ENCODE data around the gene OR1S2.
"Not testable (repeated sequence)": the region's sequence is repeated elsewhere in the genome, so short reads cannot be mapped to it uniquely, and the experiment has no call there.

OR1S2 gene, protein sequence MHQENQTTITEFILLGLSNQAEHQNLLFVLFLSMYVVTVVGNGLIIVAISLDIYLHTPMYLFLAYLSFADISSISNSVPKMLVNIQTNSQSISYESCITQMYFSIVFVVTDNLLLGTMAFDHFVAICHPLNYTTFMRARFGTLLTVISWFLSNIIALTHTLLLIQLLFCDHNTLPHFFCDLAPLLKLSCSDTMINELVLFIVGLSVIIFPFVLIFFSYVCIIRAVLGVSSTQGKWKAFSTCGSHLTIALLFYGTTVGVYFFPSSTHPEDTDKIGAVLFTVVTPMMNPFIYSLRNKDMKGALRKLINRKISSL

DNA sequence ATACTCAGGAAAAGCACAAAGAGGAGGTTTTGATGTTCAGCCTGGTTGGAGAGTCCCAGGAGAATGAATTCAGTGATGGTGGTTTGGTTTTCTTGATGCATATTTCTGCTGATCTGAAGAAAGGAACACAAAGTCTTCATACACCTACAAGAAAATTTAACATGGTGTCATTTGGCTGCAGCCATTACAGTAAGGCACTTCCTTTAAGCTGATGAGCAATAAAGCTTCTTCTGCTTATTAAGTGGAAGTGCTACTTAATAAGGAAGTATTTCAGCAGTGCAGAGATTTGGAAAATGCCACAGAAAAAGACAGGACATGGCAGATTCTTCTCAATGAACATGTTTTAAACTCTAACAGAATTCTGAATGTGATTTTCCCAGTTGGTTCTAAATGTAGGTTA lies at the start of gene OR1S2:
TSS of gene OR1S2 (minus strand) at position 101 of the 400 bp plus-strand sequence. CDS start at position 101, 0 bp downstream.
- no peak within 1 kb of the TSS for H3K4me3 ChIP-seq (ENCODE audit: low read depth, low read length)
- no peak for TF ChIP-seq MYC (IDR thresholded peaks at IDR 0.05; ENCODE audit: low read depth, low read length)
- TF ChIP-seq, protein P1, sequence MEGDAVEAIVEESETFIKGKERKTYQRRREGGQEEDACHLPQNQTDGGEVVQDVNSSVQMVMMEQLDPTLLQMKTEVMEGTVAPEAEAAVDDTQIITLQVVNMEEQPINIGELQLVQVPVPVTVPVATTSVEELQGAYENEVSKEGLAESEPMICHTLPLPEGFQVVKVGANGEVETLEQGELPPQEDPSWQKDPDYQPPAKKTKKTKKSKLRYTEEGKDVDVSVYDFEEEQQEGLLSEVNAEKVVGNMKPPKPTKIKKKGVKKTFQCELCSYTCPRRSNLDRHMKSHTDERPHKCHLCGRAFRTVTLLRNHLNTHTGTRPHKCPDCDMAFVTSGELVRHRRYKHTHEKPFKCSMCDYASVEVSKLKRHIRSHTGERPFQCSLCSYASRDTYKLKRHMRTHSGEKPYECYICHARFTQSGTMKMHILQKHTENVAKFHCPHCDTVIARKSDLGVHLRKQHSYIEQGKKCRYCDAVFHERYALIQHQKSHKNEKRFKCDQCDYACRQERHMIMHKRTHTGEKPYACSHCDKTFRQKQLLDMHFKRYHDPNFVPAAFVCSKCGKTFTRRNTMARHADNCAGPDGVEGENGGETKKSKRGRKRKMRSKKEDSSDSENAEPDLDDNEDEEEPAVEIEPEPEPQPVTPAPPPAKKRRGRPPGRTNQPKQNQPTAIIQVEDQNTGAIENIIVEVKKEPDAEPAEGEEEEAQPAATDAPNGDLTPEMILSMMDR (IDR thresholded peaks at IDR 0.05; ENCODE audit: low read depth, low read length), result no peak
- no peak for TF ChIP-seq POLR2A (IDR thresholded peaks at IDR 0.05; ENCODE audit: extremely low read depth, insufficient read length)
- TF ChIP-seq, protein P2, sequence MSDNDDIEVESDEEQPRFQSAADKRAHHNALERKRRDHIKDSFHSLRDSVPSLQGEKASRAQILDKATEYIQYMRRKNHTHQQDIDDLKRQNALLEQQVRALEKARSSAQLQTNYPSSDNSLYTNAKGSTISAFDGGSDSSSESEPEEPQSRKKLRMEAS (IDR thresholded peaks at IDR 0.05; ENCODE audit: low read depth, low read length), result no peak
- DNase-seq (ENCODE audit: low read depth), result no peak

DNA sequence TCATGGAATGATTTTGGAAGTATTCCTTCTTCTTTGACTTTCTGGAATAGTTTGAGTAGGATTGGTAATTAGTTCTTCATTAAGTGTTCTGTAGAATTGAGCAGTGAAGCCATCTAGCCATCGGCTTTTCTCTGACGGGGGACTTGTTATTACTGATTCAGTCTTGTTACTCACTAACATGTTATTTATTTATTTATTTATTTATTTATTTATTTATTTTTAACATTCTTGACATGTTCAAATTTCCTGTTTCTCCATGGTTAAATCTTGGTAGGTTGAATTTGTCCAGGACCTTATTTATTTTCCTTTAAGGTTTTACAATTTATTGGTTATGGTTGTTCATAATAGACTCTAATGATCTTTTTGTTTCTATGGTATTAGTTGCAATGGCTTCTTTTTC lies 40.0 kb upstream of the OR1S2 start:
- no peak overlapping the region for H3K4me3 ChIP-seq (ENCODE audit: low read depth, low read length)
- DNase-seq (ENCODE audit: low read depth), result no peak
- TF ChIP-seq, protein P1 (IDR thresholded peaks at IDR 0.05; ENCODE audit: low read depth, low read length), result no peak
- TF ChIP-seq POLR2A (IDR thresholded peaks at IDR 0.05; ENCODE audit: extremely low read depth, insufficient read length) (no peak), MYC (IDR thresholded peaks at IDR 0.05; ENCODE audit: low read depth, low read length) (no peak)
- TF ChIP-seq, protein P2 (IDR thresholded peaks at IDR 0.05; ENCODE audit: low read depth, low read length), result no peak

DNA sequence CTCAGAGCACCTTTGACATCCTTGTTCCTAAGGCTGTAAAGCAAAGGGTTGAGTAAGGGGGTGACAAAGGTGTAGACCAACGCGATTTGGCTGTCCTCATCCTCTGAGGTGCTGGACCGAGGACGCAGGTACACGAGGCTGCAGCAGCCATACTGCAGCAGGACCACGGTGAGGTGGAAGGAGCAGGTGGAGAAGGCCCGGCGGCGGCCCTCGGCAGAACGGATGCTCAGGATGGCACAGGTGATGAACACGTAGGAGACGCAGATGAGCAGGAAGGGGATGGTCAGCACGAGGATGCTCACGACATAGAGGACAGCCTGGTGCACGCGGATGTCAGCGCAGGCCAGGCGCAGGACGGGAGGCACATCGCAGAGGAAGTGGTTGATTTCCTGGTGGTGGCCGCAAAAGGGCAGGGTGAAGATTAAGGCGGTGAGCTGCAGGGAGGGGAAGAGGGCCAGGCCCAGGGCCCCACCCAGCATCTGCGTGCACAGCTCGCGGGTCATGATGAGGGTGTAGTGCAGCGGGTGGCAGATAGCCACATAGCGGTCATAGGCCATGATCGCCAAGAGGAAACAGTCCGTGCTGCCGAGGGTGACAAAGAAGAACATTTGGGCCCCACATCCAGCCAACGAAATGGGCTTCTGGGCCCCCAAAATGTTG lies 24.1 kb upstream of the OR1S2 start:
- DNase-seq (ENCODE audit: low read depth), result no peak
- TF ChIP-seq POLR2A (IDR thresholded peaks at IDR 0.05; ENCODE audit: extremely low read depth, insufficient read length) (no peak), MYC (IDR thresholded peaks at IDR 0.05; ENCODE audit: low read depth, low read length) (no peak)
- TF ChIP-seq, protein P1 (IDR thresholded peaks at IDR 0.05; ENCODE audit: low read depth, low read length), result no peak
- TF ChIP-seq, protein P2 (IDR thresholded peaks at IDR 0.05; ENCODE audit: low read depth, low read length), result no peak
- H3K4me3 ChIP-seq (ENCODE audit: low read depth, low read length), result no peak overlapping the region

DNA sequence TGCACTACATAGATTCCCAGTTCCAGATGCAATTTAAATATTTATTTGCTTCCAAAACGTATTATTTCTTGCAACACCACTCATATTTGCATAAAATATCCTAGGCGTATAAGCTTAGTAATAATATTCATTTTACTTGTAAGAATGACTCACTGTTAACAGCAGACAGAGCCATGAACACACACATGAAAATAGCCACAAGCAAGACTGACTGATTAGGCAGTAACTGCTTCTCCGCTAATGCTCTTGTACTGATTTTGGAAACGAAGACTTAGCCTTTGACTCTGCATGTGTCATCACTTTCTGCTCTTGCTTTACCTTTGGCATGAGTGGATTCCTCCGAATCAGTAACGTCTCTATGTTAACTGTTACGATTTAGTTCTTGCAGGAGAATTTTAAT lies 18.8 kb upstream of the OR1S2 start:
- no peak for DNase-seq (ENCODE audit: low read depth)
- TF ChIP-seq, protein P1 (IDR thresholded peaks at IDR 0.05; ENCODE audit: low read depth, low read length), result no peak
- TF ChIP-seq MYC (IDR thresholded peaks at IDR 0.05; ENCODE audit: low read depth, low read length) (no peak), POLR2A (IDR thresholded peaks at IDR 0.05; ENCODE audit: extremely low read depth, insufficient read length) (no peak)
- TF ChIP-seq, protein P2 (IDR thresholded peaks at IDR 0.05; ENCODE audit: low read depth, low read length), result no peak
- H3K4me3 ChIP-seq (ENCODE audit: low read depth, low read length), result no peak overlapping the region

DNA sequence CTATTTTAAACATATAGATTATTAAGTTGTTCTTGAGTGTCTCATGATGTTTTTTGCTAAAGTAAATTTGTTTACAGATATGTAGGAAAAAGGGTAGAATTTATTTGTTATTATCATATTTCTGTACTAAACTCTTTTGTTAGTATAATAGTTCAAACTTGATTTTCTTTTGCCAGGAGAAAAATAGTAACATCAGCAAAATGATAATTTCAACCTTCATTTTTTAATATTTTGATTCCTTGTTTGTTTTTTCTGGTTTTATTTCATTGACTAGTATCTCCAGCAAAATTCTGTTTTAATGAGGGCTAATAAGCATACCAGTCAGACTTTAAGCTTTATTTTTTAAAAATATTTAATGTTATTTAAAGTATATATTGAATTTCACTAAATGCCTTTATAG lies 12.5 kb upstream of the OR1S2 start:
- no peak for DNase-seq (ENCODE audit: low read depth)
- TF ChIP-seq, protein P1 (IDR thresholded peaks at IDR 0.05; ENCODE audit: low read depth, low read length), result no peak
- TF ChIP-seq POLR2A (IDR thresholded peaks at IDR 0.05; ENCODE audit: extremely low read depth, insufficient read length) (no peak), MYC (IDR thresholded peaks at IDR 0.05; ENCODE audit: low read depth, low read length) (no peak)
- TF ChIP-seq, protein P2 (IDR thresholded peaks at IDR 0.05; ENCODE audit: low read depth, low read length), result no peak
- H3K4me3 ChIP-seq (ENCODE audit: low read depth, low read length), result no peak overlapping the region

DNA sequence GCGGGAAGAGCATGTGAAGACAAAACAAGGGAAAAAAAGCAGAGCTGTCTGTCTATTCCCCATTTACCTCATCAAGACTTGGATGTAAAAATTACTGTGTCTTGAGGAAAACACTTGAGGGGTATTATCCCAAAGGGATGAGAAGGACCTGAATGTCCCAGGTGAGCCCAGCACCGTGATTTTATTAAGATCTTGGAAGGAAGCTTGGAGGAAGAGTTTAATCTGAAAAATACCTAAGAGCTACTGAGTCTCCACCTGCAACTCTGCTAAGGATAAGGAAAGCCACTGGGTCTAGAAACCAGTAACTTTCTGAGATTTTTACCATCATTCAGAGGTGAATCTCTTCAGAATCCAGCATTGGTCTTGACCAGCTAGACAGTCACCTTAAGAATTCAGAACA lies 8.5 kb upstream of the OR1S2 start, which contains the start of gene OR1S1:
TSS of gene OR1S1 (plus strand) at position 301 of the 400 bp plus-strand sequence.
- H3K4me3 ChIP-seq (ENCODE audit: low read depth, low read length); DNase-seq (ENCODE audit: low read depth): not testable (repeated sequence)

All from NB4 (cell line).